ENCODE data around the gene SPIB. TPM values are rescaled to one million over a fixed set of nuclear protein-coding genes. Genes with fewer than 3 reads are reported as not detected.
"Not testable (repeated sequence)": the region's sequence is repeated elsewhere in the genome, so short reads cannot be mapped to it uniquely, and the experiment has no call there.

Gene SPIB
- total and polyA plus RNA-seq, 10 donors: 22.1 to 90.5 (median 41.3) TPM

- DNase-seq: peak; percentile 91
- peak overlapping the region in 1 of 8 donors; percentile 45 for H3K27ac ChIP-seq
- no peak overlapping the region for H3K4me3 ChIP-seq
- H3K36me3 ChIP-seq: no peaks in the 10 kb centered on the region
- H3K9me3 ChIP-seq: no peaks in the 10 kb centered on the region
- peaks cover 0 to 30% (median 9%) of the 10 kb centered on the region in 7 donors for H3K27me3 ChIP-seq (replicated peaks in 1 of 7)
- intact Hi-C loops (cut with DNase I; ENCODE audit: low total_unique reads): no loop called here
- 32 to 65% (median 54%) methylated on average over 11 to 12 of the region's 12 CpGs for WGBS, 5 donors
- TF ChIP-seq POLR2A (IDR thresholded peaks at IDR 0.05) (no peak), POLR2AphosphoS5 (IDR thresholded peaks at IDR 0.05) (peak; percentile 66 to 79 (median 72))
- TF ChIP-seq, protein P1, sequence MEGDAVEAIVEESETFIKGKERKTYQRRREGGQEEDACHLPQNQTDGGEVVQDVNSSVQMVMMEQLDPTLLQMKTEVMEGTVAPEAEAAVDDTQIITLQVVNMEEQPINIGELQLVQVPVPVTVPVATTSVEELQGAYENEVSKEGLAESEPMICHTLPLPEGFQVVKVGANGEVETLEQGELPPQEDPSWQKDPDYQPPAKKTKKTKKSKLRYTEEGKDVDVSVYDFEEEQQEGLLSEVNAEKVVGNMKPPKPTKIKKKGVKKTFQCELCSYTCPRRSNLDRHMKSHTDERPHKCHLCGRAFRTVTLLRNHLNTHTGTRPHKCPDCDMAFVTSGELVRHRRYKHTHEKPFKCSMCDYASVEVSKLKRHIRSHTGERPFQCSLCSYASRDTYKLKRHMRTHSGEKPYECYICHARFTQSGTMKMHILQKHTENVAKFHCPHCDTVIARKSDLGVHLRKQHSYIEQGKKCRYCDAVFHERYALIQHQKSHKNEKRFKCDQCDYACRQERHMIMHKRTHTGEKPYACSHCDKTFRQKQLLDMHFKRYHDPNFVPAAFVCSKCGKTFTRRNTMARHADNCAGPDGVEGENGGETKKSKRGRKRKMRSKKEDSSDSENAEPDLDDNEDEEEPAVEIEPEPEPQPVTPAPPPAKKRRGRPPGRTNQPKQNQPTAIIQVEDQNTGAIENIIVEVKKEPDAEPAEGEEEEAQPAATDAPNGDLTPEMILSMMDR (IDR thresholded peaks at IDR 0.05 in 8 of 11, conservative IDR thresholded peaks at IDR 0.05 in 3 of 11): no peak
- H3K4me1 ChIP-seq: peaks cover 8 to 55% (median 37%) of the 10 kb centered on the region in 6 donors
Observed at GRCh38 chr19:50434525-50434924, 15.8 kb downstream of the SPIB start.

DNA sequence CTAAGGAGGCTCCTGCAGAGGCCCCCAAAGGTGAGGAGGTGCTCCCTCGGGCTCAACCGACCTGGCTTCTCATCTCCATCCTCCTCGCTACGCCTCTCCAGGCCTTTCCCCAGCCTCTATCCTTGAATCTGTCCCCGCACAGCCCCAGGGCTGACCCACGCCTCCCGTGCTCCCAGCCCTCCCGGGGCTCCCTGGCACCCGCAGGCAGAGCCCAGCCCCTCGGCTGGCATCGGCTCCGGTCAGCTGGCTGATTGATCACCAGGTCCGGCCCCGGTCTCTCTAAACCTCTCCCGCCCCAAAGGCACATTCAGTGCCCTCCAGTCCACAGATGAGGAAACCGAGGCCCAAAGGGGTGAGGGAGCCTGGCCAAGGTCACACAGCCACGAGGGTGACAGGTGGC, 16.5 kb downstream of the SPIB start:
- intact Hi-C loops (cut with DNase I; ENCODE audit: low total_unique reads): no loop called here
- TF ChIP-seq POLR2AphosphoS5 (IDR thresholded peaks at IDR 0.05) (no peak), POLR2A (IDR thresholded peaks at IDR 0.05) (no peak)
- TF ChIP-seq, protein P1 (IDR thresholded peaks at IDR 0.05 in 8 of 11, conservative IDR thresholded peaks at IDR 0.05 in 3 of 11): no peak
- WGBS, 5 donors: 80 to 89% (median 84%) methylated on average over 16 to 17 of the region's 17 CpGs
- Histone ChIP-seq H3K36me3 (no peaks in the 10 kb centered on the region), H3K27ac (no peak overlapping the region), H3K4me3 (no peak overlapping the region), H3K9me3 (no peaks in the 10 kb centered on the region), H3K4me1 (peaks cover 8 to 49% (median 34%) of the 10 kb centered on the region in 6 donors), H3K27me3 (replicated peaks in 1 of 7) (peaks cover 0 to 28% (median 9%) of the 10 kb centered on the region in 7 donors)
- no peak for DNase-seq

DNA sequence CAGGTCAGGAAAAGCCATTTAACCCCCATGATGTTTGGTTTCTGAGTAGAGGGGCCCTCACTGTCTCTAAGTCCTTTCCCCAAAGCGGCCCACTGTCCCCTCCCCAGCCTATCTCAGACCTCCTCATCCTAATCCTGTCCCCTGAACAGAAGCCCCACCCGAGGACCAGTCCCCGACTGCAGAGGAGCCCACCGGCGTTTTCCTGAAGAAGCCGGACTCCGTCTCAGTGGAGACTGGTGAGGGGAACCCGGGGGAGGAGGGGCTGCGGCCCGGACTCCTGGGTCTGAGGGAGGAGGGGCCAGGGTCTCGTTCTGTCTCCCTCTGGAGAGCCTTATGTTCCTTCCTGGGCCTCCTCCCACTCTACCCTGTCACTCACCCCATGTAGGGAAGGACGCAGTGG, 16.9 kb downstream of the SPIB start:
- H3K9me3 ChIP-seq: no peaks in the 10 kb centered on the region
- H3K27ac ChIP-seq: no peak overlapping the region
- no peaks in the 10 kb centered on the region for H3K36me3 ChIP-seq
- peaks cover 8 to 45% (median 32%) of the 10 kb centered on the region in 6 donors for H3K4me1 ChIP-seq
- peaks cover 0 to 27% (median 9%) of the 10 kb centered on the region in 7 donors for H3K27me3 ChIP-seq (replicated peaks in 1 of 7)
- H3K4me3 ChIP-seq: no peak overlapping the region
- intact Hi-C loops (cut with DNase I; ENCODE audit: low total_unique reads): no loop called here
- DNase-seq: no peak
- TF ChIP-seq POLR2A (IDR thresholded peaks at IDR 0.05) (no peak), POLR2AphosphoS5 (IDR thresholded peaks at IDR 0.05) (no peak)
- TF ChIP-seq, protein P1 (IDR thresholded peaks at IDR 0.05 in 8 of 11, conservative IDR thresholded peaks at IDR 0.05 in 3 of 11): no peak
- 73 to 83% (median 76%) methylated on average over 5 to 12 of the region's 12 CpGs for WGBS, 5 donors

DNA sequence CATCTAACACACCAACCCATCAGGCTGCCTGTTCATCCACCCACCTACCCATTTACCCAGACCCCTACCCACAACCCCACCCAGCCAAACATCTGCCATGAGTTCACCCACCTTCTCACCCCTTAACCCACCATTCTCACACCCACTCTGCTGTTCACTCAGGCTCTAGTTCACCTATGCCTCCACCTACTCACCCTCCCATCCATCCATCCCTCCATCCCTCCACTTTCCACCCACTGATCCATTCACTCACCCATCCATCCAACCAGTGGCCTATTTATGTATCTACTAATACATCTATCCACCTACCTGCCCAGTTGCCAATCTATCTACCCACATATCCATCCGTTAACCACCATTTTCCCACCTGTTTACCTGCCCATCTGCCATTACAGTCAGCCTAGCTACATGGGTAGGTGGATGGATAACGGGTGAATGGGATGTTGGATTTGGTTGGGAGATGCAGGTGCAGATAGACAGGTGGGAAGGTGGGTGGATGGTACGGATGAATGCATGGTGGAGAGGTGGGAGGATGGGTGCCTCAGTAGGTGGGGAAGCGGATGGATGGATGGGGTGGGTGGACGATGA, 19.2 kb downstream of the SPIB start:
- no peak for DNase-seq
- H3K27me3 ChIP-seq (replicated peaks in 1 of 7): peaks cover 0 to 17% (median 0%) of the 10 kb centered on the region in 7 donors
- no peak for TF ChIP-seq POLR2AphosphoS5 (IDR thresholded peaks at IDR 0.05)
- TF ChIP-seq, protein P1 (IDR thresholded peaks at IDR 0.05 in 8 of 11, conservative IDR thresholded peaks at IDR 0.05 in 3 of 11): no peak
- no peak for TF ChIP-seq POLR2A (IDR thresholded peaks at IDR 0.05)
- peaks cover 0 to 25% (median 14%) of the 10 kb centered on the region in 6 donors for H3K4me1 ChIP-seq
- no peak overlapping the region for H3K27ac ChIP-seq
- intact Hi-C loops (cut with DNase I; ENCODE audit: low total_unique reads): no loop called here
- no peak overlapping the region for H3K4me3 ChIP-seq
- WGBS, 5 donors: 90 to 97% (median 92%) methylated on average over 5 of the region's 5 CpGs
- H3K9me3 ChIP-seq: no peaks in the 10 kb centered on the region
- no peaks in the 10 kb centered on the region for H3K36me3 ChIP-seq

DNA sequence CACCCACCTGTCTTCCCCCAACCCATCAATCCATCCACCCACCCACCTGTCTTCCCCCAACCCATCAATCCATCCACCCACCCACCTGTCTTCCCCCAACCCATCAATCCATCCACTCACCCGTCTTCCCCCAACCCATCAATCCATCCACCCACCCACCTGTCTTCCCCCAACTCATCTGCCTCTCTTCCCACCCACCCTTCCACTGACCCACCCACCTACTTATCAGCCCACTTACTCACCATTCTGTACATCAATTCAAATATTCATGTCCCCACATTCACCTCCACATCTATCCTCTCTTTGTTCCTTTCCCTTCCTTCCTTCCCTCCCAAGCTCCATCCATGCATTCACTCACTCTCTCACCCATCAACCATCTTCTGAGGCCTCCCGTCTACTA, 20.4 kb downstream of the SPIB start:
- intact Hi-C loops (cut with DNase I; ENCODE audit: low total_unique reads): not testable (repeated sequence)

More for the DNA sequence above, 20.4 kb downstream of the SPIB start:
- not testable (repeated sequence) for DNase-seq; H3K27ac ChIP-seq; H3K27me3 ChIP-seq (replicated peaks in 1 of 7); H3K4me3 ChIP-seq; H3K9me3 ChIP-seq; H3K36me3 ChIP-seq
- 70 to 89% (median 84%) methylated on average over 2 of the region's 2 CpGs for WGBS, 5 donors
- peaks cover 0 to 13% (median 9%) of the 10 kb centered on the region in 6 donors for H3K4me1 ChIP-seq
